Umbilical cord (tissue), 2 donors: Measurements from ENCODE around the gene FLNA. TPM values are rescaled to one million over a fixed set of nuclear protein-coding genes. Genes with fewer than 3 reads are reported as not detected.
"Not testable (repeated sequence)": the region's sequence is repeated elsewhere in the genome, so short reads cannot be mapped to it uniquely, and the experiment has no call there.

Experiments used
- DNase-seq: peaks from one replicate; pipeline ENCODE4 v3.0.0-alpha.2; 2015; ENCODE audit warnings: low spot score
- total RNA-seq: library from RNA; depleted of rRNA; stranded (reverse); fragments of >200 nt; gene quantifications from one replicate; pipeline ENCODE4 v1.2.3, GENCODE V29; 2014; ENCODE audit warnings: low replicate concordance; ENCODE audit not compliant: insufficient read depth

Gene FLNA
- total RNA-seq, 1 donor from 2014 or later, result 4,615 TPM

DNA sequence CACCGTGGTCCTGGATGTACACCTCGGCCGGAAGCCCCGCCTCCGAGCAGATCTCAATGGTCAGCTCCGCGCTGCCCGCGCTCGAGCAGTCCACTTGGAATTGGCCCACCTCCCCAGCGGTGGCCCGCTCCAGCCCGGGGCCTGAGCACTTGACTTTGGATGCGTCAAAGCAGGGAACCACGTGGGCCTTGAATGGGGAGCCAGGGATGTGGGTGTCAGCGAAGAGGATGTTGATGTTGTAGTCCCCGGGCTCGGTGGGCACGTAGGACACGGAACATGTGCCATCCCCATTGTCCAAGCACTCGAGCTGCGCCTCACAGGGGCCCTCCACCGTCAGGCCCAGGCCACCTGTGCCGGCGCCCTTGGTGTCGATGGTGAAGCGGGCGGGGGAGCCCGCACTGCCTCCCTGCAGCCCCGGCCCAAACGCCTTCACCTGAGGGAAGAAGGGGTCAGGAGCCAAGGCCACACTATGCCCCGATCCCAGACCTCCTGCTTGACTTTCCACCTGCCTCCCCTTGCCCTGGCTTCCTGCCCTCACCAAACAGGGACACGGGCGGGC, 14.2 kb downstream of the FLNA start:
- DNase-seq, result no peak

DNA sequence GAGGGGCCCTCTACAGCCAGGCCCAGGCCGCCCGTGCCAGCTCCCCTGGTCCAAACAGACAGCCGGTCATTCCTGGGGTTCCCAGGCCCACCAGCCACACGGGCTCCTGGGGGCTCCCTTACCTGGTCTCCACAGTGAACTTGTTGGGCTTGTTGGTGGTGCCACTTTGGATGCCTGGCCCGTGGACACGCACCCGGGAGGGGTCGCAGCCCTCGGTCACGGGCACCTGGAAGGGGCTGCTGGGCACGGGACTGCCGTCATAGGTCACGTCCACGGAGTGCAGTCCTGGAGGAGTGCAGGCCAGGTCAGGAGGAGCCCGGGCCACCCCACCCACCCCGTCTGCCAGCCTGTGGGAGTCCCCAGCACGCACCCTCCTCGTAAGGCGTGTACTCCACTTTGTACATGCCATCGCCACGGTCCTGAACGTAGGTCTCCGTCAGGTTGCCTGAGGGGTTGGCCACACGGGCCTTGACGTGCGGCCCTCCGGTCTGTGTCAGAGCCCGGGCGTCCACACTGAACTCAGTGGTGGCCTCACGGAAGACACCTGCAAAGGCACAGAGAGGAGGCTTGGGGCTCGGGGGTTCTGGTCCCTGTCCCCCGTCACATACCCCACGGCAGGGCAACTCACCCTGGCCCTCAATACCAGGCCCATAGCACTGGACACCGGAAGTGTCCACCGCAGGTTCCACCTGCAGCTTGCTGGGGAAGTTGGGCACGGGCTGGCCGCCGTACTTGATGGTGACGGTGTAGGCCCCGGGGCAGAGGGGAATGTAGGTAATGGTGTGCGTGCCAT, 14.9 kb downstream of the FLNA start:
- no peak for DNase-seq

DNA sequence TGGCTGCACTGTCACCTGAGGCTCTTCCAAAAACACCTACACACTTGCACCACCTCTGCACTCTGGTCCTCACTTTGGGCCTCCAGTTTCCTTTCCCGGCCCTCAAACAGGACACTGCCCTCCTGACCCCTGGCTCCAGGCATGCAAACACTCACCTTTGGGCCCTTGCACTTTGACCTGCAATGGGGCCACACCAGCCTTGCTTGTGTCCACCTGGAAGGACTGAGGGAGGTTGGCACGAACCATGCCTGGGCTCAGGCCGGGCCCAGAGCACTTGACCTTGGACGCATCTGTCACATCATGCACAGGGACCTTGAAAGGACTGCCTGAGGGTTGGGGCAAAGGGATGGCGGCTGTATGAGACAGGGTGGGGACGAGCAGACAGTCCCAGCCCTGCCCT, 15.6 kb downstream of the FLNA start:
- DNase-seq, result no peak

DNA sequence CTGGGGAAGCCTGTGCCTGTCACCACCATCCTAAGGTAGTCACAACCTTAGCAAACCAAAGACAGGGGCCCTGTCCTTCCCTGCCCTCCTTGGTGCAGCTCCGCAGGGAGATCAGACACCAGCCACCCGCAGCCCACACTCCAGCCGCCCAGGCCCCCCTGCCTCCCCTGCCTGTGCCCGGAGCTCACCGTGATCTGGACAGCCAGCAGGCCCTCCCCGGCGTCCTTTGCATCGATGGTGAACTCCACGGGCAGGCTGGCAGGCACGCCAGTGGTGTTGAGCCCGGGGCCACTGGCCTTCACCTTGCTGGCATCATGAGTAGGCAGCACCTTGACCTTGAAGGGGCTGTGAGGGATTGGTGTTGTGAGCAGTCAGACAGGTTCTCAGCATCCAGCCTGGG, 16.4 kb downstream of the FLNA start:
- DNase-seq, result no peak

DNA sequence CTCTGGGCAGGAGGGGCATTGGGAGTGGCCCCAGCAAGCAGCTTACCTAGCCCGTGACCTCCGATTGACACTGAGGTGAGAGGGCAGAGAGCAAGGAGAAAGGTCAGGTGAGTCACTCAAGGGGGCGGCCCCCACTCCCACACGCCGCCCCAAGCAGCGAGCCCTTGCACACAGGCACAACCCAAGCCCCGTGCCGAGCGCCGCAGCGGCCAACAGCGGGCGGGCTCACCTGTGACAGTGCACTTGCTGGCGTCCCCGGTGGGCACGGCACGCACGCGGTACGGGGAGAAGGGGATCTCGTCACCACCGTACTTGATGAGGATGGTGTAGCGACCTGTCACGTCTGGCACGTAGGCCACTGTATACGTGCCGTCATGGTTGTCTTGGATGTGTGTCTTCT, 17.2 kb downstream of the FLNA start:
- DNase-seq, result no peak

DNA sequence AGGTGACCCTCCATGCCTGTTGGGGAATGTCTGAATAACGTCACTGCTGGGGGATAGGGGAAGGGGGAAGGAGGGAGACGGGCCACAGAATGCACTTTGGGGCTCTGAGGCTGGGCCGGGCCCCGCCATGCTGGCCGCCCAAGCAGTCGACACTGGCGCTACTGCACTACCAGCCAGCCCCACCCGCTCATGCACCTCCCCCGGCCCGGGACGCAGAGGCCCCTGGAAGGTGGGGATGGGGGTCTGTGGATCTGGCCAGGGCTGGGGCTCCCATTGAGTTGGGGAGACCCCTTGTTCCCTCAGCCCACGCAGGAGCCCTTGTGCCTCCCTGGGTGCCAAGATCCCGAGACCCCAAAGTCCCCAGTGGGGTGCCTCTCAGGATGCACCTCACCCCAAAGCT, 17.8 kb downstream of the FLNA start:
- no peak for DNase-seq

DNA sequence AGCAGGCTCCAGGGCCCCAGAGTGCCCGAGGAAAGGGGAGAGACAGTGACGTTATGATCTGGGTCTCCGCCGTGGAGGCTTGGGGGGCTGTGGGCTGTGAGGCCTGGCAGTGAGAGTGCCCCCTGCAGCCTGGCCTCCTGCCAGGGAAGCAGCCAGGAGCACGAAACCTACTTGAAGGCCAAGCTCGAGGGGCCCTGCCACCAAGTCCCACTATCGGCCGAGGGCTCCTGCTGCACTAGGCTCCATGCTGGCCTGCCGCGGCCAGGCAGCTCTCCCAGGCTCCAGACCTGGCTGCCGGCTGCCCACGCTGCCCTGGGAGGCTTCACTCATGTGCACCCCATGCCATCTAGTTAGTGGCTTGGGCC, 18.7 kb downstream of the FLNA start:
- no peak for DNase-seq

DNA sequence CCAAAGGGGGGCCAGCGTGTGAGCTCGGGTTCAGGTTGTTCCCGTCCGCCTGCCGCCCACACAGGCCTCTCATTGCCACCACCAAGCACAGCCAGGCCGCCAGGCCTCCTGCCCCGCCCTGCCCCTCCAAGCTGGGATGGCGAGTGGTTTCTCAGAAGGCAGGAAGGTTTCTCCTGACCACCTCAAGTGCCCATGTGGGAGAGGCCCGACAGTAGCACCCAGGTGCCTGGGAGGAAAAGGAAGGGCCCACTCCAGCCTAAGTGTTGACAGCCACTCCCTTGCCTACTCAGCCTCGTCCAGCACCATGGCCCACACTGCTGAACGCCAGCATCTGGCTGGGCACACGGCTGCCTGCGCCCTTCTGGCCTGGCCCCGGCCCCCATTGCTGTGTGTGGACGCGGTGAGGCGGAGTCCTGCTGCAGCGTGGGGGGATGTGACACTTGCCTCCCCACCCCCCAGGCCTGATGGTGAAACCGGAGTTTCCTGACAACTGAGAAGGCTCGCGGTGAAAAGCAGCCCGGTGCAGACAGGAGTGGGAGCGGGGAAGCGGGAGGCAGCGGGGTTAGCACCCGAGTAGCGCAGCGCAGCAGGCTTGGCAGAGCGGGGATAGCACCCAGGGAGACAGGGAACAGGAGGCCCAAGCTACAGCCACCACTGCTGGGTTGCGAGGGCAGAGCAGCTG, 19.2 kb downstream of the FLNA start:
- no peak for DNase-seq

DNA sequence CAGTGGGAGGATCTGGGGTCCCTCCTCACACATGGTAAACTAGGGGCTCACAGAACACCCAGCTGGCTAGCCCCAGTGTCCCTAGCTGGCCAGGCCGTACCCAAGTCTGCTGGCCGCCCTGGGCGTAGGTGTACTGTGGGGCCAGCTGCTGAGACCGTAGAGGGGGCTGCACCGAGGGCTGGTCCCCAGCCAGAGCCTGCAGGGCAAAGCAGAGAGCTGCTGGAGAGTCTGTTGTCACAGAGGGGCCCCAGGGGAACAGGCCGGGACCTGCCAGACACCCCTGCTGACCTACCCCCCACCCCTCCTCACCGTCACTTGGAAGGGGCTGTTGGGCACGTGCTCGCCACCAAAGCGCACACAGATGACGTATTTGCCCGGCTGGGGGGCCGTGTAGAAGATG, 19.9 kb downstream of the FLNA start:
- no peak for DNase-seq

DNA sequence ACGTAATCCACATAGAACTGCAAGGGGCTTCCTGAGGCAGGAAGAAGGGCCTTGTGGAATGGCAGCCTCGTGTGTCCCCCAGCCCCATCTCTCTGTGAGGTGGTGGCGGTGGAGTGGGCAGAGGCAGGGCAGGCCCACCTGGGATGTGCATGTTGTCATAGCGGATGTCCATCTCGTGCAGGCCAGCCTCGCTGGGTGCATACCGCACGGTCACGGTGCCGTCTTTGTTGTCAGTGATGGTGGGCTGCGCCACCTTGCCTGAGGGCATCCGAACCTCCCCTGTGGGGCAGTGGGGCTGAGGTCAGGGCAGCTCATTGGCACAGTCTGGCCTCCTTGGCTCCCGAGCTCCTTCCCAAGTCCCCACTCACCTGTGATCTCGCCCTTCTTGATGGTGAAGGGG, 20.4 kb downstream of the FLNA start:
- no peak for DNase-seq

DNA sequence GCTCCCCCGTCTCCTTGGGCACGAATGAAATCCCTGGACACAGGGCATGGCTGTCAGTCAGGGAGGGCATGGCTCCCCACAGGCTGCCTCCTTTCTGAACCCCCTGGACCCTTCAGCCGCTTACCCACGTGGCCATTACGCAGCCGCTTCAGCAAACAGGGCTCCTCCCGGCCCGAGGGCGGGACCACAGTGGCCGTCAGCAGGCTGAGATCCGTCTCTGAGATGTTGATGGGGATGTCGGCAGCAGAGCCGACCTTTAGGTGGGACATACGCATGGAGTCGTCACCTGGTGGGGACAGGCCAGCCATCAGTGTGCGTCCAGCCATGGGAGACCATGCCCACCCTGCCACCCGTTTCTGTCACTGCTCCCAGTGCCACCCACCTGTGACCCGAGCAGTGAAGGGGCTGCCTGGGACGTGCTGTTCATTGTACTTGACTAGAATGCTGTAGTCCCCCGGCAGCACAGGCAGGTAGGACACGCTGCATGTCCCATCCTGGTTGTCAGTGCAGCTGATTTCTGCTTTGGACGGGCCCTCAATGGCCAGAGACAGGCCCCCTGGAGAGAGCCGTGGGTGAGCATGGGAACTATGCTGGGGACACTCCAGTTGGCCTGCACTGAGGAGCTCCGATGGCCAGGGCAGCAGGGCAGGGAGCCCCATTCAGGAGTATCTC, 21.1 kb downstream of the FLNA start:
- no peak for DNase-seq

DNA sequence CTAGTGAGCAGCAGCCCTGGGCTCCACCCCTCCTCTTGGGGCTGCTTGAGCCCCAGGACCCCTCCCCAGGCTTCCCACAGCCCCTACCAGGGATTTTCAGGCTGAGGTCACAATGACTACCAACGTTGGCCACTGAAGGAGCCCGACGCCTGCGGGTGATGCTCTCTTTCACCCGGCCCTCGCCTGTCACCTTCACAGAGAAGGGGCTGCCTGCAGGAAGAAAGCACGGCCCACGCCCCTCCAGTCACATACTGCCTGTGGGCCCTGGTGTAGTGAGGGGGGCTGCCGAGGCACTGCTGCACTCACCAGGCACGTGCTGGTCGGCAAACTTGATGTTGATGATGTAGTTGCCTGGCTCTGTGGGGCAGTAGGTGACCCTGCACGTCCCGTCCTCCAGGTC, 22.0 kb downstream of the FLNA start:
- DNase-seq, result no peak

DNA sequence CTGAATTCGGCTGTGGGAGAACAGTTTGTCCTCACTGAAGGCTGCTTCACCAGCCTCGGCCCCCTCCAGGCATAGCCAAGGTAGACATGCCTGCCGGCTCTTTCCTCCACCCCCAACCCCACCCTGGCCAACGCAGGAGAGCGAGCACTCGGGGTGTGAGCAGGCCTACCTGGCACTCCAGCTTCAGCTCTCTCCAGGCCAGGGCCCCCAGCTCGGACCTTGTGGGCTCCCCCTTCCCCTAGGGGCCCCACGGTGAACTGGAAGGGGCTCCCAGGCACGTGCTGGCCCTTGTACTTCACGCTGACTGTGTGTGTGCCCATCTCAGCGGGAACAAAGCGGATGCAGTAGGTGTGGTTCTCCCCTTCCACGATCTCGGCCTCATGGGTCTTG, 22.4 kb downstream of the FLNA start:
- no peak for DNase-seq

DNA sequence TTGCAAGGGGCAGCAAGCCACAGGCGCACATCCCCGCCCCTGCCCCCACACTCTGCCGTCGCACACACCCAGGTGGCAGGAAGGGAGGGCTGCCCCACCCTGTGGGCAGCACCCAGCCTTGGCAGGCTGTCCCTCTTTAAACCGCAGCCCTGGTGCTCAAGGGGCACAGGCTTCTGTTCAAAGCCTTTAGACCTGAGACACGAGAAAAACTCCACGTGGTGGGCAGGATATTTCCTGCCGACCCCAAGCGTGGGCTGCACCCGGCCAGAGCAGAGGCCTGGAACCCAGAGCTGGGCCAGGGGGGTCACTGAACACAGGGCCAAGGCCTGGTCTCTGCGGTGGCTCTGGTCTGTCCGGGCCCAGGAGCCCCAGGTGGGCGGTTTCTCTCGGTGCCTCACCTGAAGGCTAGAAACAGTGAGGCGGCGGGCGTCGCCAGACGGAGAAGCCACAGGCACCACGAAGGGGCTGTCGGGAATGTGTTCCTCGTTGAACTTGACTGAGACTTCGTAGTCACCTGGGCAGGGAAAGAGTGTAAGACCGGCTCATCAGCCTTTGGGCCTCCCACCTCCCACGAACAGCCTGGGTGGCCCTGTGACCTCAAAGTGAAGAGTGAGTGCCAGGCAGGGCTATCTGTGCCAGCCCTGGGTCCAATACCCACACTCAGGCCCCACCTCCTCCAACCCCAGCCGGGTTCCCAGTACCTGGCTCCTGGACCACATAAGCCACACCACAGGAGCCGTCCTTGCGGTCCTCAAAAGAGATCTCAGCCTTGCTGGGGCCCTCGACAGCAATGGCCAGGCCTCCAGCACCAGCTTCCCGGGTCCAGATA, 23.0 kb downstream of the FLNA start:
- no peak for DNase-seq

DNA sequence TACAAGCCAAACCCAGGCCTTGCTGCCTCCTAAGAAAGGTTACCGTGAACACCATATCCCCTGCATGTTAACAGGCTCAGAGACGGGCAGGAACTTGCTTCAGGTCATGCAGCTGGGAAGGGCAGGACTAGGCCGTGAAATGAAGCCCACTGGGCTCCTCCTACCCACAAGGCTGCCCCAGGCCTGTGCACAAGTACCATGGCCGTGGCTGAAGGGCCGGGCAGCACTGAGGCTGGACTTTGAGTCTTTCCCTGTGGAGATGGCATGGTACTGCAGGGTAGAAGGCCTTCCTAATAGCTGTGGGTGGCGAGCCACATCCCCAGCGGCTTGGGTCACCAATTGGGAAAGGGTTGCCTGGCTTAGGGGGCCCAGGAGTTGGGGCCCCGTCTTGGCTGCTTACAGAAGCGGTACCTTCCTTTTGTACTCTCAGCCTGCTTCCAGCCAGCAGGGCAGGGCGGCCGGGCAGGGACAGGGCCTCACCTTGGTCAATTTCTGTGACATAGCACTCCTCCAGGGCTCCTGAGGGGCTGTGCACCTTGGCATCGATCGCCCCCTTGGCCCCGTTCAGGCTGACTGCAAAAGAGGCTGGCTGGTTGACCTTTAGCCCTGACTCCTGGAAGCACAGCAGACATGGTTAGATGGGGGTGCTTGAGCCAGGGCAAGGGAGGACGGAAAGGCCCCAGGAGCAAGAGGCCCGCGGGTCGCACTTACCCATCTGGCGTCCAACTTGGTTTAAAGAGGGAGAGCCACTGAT, 23.8 kb downstream of the FLNA start:
- DNase-seq, result no peak

DNA sequence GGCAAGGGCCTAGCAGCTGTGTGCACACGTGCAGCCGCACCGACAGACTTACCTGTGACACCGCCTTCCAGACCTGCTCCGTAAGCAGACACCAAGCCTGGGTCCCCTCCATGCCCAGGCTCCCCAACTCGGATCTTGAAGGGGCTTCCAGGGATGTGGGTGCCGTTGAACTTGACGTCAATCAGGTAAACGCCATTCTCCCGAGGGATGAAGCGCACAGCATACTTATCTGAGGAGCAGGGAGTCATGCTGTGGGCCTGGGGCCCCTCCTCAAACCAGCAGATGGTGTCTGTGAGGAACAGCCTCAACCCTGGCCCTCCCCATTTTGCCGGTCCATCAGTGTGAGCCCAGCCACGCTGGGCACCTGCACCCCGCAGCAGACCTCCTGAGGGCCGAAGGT, 24.5 kb downstream of the FLNA start:
- DNase-seq, result no peak

DNA sequence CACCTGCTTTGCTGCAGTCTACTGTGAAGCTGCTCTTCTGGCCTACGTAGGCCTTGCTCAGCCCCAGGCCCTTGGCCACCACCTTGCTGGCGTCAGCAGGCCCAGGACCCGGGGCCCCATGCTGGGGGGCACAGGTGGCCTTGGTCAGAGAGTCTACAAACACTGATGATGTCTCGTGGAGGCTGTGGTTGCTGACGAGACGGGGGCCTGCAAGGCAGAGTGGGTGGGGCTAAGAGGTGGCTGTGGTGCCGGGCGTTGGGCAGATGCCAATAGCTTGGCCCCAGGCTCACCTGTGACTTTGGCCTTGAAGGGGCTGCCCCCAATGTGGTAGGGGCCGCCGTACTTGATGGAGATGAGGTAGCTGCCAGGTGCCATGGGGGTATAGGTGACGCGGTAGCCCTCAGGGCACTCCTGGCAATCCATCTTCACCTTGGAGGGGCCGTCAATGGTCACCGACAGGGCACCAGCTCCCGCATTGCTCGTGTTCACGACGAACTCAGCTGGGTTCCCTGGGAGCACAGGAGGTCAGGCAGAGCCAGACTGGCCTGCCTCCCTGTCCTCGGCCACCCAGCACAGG, 25.0 kb downstream of the FLNA start:
- no peak for DNase-seq

DNA sequence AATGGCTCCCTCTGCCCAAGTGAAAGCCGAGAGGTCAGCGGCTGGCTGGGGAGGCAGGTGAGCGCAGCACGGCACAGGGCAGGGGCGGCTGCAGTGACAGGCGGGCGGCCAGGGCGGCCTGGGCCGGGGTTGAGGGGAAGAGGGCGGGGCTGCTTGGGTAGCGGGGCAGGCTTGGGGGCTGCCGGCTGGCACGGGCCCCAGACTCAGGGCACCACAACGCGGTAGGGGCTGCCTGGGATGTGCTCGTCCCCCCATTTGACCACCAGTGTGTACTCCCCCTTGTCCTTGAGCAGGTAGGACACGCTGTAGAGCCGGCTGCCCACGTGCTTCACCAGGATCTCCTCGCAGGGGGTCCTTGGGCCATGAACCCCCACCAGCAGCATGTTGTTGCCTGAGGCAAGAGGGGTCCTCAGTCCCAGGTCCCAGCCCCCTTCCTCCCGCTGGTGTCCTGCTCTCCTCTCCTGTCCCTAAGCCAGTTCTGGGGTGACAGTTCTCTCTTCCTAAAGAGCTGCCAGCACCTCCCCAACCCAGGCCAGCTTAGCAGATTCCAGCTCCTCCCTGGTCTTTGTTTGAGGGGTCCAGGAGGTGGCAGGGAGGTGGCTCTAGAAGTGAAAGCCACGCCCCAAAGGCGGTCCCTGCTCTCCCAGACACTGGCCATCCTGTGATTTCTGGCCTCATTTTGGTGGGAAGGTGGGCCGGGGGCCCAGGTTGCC, 25.6 kb downstream of the FLNA start:
- DNase-seq, result no peak

DNA sequence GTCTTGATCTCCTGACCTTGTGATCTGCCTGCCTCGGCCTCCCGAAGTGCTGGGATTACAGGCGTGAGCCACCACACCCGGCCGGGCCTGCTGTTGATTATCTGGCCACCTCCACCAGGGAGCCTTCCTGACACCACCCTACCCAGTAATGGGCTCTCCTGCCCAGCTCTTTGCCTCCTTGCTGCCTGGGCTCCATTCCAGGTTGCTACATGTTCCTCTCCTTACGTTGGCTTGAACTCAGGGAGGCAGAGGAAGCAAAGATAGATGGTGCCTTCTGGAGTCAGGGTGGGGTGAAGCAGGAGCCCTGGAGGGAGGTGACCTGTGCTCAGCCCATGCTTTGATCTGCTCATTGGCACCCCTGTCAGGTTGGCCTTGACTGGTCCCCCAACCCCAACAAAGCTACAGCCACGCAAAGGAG, 26.3 kb downstream of the FLNA start:
- no peak for DNase-seq

DNA sequence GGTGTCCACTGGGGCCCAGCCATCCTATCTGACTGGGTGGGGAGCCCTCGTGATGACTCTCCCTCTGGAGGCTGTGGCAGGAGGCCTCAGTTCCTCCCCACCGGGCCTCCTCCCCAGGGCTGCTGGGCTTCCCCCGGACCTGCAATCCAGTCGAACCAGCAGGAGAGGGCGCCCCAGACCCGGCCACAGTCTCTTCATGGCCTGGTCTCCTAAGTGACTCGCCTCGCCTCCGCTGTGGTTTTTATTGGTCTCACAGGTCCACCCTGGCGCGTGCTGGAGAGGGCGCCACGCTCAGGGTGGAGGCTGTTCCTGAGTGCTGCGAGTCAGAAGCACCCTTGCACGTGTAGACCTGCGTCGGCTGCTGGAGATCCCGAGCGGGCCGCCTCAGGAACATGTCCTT, 30.8 kb downstream of the FLNA start:
- DNase-seq, result not testable (repeated sequence)
